RWPE1 (cell line): ENCODE measurements around the gene GPAT3.
"Not testable (repeated sequence)": the region's sequence is repeated elsewhere in the genome, so short reads cannot be mapped to it uniquely, and the experiment has no call there.

Experiments used
- CTCF ChIA-PET: fragments of 350-600 bp; sonication (Branson Sonifier 250); formaldehyde crosslinking; extraction: SDS; loops from one replicate; lab custom pipeline; 2021; lab: Yijun Ruan, JAX
- POLR2A ChIA-PET: fragments of 400-600 bp; formaldehyde crosslinking; extraction: SDS; loops from one replicate; lab custom pipeline; 2020; ENCODE audit warnings: antibody characterized with exemption; ENCODE audit not compliant: low non-redundant PET; lab: Yijun Ruan, JAX
- DNase-seq: peaks from one replicate; pipeline ENCODE4 v3.0.0; 2012; ENCODE audit warnings: low spot score
- H3K27ac ChIP-seq: fragments of 450-650 bp; 2 replicates; pipeline ENCODE4 v1.5.1; 2017
- TF ChIP-seq, protein P1 (sequence below): fragments of 450-650 bp; conservative IDR thresholded peaks from 2 replicates; pipeline ENCODE4 v1.5.1; 2017; ENCODE audit warnings: low read depth, mild to moderate bottlenecking

The GPAT3 gene

DNA sequence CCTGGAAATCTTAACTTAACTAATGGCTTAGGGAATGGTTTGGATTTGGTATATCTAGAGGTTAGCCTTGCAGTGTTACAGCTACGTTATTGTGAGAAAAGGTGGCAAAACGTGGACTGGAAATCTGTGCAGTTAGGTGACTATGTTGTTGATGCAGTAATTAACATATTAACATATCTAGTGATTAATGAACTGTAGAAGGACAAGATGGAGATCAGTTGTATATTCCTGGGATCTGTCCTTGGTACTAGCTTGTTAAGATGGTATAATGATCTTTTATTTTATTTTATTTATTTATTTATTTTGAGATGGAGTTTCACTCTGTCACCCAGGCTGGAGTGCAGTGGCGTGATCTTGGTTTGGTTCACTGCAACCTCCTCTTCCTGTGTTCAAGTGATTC is 36.9 kb downstream of the GPAT3 start:
- no peak for DNase-seq
- POLR2A ChIA-PET = no interaction called here
- no peak overlapping the region for H3K27ac ChIP-seq
- CTCF ChIA-PET = no interaction called here
- TF ChIP-seq, protein P1, sequence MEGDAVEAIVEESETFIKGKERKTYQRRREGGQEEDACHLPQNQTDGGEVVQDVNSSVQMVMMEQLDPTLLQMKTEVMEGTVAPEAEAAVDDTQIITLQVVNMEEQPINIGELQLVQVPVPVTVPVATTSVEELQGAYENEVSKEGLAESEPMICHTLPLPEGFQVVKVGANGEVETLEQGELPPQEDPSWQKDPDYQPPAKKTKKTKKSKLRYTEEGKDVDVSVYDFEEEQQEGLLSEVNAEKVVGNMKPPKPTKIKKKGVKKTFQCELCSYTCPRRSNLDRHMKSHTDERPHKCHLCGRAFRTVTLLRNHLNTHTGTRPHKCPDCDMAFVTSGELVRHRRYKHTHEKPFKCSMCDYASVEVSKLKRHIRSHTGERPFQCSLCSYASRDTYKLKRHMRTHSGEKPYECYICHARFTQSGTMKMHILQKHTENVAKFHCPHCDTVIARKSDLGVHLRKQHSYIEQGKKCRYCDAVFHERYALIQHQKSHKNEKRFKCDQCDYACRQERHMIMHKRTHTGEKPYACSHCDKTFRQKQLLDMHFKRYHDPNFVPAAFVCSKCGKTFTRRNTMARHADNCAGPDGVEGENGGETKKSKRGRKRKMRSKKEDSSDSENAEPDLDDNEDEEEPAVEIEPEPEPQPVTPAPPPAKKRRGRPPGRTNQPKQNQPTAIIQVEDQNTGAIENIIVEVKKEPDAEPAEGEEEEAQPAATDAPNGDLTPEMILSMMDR = no peak

GRCh38 chr4:83574247-83574646 is 38.3 kb downstream of the GPAT3 start:
- DNase-seq = no peak
- CTCF ChIA-PET = no interaction called here
- no peak overlapping the region for H3K27ac ChIP-seq
- POLR2A ChIA-PET = no interaction called here
- TF ChIP-seq, protein P1 = no peak

GRCh38 chr4:83576237-83576636 is 40.3 kb downstream of the GPAT3 start:
- CTCF ChIA-PET, DNase-seq, POLR2A ChIA-PET, H3K27ac ChIP-seq: not testable (repeated sequence)

DNA sequence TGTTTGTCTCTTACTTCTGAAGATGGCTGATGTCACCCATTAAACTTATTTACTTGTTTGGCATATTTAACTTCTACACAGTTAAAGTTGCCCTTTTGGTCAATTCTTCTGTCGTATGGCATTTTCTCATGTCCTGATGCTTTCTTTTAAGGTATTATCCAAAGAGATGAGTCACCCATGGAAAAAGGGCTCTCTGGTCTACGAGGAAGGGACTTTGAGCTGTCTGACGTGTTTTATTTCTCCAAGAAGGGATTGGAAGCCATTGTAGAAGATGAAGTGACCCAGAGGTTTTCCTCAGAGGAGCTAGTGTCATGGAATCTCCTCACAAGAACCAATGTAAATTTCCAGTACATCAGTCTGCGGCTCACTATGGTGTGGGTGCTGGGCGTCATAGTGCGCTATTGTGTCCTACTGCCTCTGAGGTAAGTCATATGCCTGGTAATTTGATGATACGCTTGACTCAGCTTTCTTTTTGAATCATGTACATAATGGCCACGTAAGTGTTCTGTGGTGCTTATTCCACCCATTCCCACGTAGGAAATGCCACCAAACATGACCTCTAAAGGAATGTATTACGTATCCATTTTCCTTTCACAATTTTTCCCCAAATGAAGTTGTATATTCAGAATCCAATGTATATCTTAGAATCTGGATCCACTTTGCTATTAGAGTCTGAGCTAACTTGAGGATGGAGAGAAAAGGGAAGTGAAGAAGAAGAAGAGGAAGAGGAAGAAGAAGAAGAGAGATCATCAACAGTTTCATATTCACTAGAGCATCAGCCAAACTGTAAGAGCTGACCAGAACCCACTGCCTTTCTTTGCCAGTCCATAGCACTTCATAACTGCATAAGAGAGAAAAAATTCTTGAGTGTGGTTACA is 45.7 kb downstream of the GPAT3 start:
- no peak overlapping the region for H3K27ac ChIP-seq
- no peak for DNase-seq
- ChIA-PET CTCF (interaction anchor here (0.7 to 0.9 kb wide), 2 partner anchors 54 to 72 kb away, joined by 3 read pairs; no protein-coding TSS in a partner anchor), POLR2A (no interaction called here)
- TF ChIP-seq, protein P1 = no peak

DNA sequence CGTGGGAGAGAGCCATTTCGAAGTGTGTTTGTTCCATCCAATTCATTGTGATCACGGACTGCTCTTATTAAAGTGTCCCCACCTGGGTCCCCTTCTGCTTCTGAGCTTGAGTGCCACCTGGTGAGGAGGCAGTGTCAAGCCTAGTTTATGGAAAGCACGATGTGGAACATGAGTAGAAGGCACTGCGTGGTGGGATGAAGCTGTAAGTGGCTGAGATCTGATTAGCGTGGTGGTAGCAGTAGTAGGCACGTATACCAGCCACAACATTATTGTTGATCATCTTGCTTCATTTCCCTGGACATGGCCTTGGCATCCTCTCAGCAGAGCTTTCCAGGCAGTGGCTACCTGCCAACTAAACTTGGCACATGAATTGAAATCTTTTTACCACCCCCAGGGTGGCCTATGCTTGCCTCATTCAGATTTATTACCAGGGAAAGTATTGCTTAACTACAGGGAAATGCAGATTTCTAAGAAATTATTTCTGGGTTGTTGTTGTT is 46.4 kb downstream of the GPAT3 start:
- POLR2A ChIA-PET = no interaction called here
- H3K27ac ChIP-seq = no peak overlapping the region
- TF ChIP-seq, protein P1 = no peak
- DNase-seq = peak; percentile 42
- CTCF ChIA-PET = interaction anchor here (0.7 to 0.9 kb wide), 2 partner anchors 54 to 72 kb away, joined by 3 read pairs; no protein-coding TSS in a partner anchor

- no peak for DNase-seq
- ChIA-PET POLR2A (no interaction called here), CTCF (no interaction called here)
- H3K27ac ChIP-seq = no peak overlapping the region
- TF ChIP-seq, protein P1 = no peak
Observed at GRCh38 chr4:83585982-83586508, 50.1 kb downstream of the GPAT3 start.
